Stimulated activated CD8-positive, alpha-beta memory T cell treated with anti-CD3 and anti-CD28 coated beads, Interleukin-7, amount 100 ng/mL, for 4 hours (primary cell): Measurements from ENCODE around the gene ZNF311.
"Not testable (repeated sequence)": the region's sequence is repeated elsewhere in the genome, so short reads cannot be mapped to it uniquely, and the experiment has no call there.

Source experiments
- DNase-seq, 2 donors: peaks; one replicate each; pipeline ENCODE4 v3.0.0-alpha.2; 2020; ENCODE audit warnings: low read depth in 2 of 2

ZNF311 gene

DNA sequence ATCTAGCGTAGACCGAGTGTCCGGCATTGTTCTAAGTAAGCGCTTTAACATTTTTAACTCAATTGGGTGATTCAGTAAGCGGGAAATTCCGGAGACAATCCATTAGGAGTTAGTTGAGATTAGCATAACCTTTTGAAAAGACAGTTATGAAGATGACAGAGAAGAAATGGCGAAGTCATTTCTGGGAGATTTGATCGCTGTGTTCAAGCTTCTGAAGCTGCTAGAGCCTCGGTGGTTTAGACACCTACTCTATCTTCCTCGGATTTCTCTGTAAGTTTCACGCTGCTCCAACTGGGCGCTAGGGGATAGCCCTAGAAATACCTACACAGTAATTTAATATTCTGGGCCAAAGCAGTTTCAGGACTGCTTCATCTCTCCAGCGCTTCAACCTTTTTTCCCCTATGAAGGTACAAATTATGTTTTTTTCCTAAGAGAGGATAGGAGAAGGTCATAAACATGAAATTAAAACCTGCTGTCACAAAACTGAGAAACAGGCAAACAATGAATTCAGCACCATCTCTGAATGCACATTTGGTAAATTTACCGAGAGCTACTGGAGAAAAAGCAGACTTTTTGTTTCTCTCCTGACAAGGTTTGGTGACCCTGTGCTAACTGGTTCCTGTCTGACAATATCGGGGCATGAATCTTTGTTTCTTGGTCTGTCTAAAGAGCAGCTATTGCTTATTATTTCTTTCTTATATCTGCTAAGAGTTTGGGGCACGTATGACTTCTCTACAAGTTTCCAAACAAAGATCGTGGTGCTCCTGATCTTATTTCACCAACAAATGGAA is 22.4 kb downstream of the ZNF311 start:
- no peak for DNase-seq

DNA sequence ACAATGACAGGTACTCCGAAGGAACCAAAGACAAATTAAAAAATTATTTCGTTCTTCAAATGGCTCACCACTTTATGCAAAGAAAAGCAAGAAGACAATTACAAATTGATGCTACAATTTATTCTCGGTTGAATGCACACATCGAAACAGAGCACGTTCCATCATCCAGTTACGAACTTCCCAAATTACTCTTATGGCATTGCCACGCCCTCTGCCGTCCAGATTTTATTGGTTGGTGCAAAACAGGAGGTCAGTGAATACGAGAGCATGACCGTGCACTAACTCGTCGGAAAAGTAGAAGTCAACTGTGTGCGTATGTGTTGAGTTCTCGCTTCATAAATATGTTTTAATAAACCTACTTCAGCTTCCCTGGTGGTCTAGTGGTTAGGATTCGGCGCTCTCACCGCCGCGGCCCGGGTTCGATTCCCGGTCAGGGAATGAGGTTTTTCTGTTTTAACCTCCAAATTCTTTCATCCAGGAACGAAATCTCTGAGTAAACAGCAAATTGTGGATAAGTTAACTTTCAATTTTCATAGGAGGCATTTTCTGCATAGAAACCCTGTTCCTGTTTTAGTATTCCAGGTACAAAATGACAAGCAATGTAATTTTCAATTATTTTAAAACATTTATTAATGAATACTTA is 23.2 kb downstream of the ZNF311 start:
- DNase-seq, result peak; percentile 53 to 63

- peak; percentile 52 to 61 for DNase-seq
These were observed 23.7 kb downstream of the ZNF311 start for GRCh38 chr6:28981431-28981832.

DNA sequence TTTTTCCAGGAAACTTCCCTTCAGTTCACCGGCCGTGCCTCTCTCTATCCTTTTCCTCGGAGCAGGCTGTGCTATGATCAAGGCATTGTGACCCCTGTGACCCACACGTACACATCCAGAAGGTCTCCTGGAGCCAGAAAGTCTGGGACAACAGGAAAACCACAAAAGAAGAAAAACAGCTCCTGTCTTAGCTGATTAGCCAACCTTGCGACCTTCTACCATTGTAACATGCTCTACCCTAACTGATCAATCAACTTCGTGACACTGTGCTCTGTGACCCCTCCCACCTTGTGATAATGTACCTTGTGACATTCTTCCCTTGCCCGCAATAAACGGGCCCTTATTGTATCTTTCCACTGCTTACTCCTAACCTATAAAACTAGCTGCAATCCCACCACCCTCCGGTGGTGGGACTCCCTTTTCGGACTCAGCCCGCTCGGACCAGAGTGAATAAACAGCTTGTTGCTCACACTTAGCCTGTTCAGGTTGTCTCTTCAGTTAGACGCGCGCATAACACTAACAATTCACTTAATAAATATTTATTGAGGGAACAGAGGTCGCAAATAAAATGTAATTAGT is 24.2 kb downstream of the ZNF311 start:
- no peak for DNase-seq

GRCh38 chr6:28980137-28980851 is 24.8 kb downstream of the ZNF311 start:
- DNase-seq, result no peak

- no peak for DNase-seq
These were observed 25.4 kb downstream of the ZNF311 start for GRCh38 chr6:28979679-28980078.

DNA sequence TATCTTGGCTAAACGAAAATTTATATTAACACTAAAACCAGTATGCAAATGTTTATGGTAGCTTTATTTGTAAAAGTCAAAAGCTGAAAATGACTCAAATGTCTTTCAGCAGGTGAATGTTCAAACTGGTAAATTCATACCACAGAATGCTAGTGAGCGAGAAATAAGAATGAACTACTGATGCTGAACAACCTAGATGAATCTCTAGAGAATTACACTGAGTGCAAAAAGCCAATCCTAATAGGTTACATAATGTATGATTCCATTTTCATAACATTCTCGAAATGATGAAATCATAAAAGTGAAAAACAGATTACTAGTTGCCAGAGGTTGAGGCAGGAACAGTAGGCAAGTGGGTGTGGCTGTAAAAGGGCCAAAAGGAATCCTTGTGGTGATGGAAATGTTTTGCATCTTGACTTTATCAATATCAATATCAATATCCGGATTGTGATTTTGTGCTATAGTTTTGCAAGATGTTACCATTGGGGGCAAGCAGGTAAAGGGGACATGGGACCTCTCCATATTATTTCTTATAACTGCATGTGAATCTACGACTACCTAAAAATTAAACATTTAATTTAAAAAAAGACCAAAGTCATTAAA is 26.1 kb downstream of the ZNF311 start:
- DNase-seq, result no peak

DNA sequence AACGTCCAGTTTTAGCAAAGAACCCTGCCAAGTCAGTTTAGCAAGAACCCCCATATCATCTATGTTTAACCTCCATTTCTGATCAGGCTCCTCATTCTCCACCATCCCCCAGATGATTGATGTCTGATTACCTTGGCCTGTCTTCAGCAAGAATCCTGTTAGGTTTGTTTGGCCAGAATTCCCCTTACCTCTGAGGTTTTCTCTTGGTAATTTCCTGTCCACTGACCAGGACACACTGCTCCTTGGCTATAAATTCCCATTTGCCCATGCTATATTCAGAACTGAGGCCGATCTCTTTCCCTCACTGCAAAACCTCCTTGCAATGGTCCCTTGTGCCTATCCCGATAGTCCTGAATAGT is 27.0 kb downstream of the ZNF311 start:
- no peak for DNase-seq

DNA sequence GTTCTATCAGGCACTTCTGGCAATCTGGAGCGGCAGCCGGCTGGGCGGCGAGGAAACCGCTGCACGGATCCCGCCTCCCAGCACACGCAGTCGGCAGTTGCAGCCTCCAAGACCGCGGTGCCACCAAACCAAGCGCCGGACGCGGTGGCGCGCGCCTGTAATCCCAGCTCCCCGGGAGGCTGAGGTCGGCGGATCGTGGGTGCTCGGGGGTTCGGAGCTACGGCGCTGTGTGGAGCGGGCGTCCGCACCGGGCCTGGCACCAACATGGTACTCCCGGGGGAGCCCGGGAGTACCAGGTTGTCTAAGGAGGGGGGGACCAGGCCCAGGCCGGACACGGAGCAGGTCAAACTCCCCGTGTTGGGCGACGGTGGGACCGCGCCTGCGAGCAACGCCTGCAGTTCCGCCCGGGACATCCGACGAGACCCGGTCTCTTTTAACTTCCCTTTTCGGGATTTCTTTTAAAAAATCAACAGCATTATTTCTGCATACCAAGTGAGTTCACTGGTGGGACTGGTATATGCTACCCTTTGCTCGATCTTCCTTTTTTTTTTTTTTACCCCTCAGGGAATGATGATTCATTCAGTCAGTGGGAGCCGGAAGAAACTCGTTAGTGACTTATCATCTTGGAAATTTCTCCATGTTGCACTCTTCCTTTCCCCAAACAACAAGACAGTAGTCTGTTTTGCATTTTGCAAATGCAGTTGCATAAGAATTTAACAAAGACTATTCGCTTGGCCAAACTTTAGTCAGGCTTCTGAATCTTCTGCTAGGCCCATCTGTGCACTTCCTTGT is 27.6 kb downstream of the ZNF311 start:
- no peak for DNase-seq

DNA sequence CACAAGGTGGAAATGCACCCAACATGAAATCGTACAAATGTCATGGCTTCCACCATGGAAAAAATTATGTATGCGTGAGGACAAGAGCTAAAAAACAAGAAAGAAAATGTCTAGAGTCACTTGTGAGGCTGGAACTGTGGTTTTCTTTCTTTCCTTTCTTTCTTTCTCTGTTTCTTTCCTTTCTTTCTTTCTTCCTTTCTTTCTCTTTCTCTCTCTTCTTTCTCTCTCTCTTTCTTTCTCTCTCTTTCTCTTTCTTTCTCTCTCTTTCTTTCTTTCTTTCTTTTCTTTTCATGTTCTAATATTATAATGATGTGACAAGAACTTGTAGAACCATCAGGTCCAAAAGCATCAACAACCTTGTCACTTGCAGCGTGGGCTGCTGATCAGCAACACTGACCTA is 28.4 kb downstream of the ZNF311 start:
- DNase-seq, result no peak

DNA sequence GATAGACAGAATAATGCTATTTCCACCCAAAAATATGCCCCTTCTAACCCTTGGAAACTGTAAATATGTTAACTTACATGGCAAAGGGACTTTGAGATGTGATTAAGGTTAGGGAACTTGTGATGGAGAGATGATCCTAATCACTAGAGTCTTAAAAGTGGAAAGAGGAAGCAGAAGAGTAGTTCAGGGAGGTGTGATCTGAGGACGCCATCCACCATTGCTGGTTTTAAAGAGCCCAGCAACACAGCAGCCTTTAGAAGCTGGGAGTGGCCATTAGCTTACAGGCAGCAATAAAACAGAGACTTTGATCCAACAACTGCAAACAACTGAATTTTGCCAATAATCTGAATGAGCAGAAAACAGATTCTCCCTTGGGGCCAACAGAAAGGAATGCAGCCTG is 30.6 kb downstream of the ZNF311 start:
- no peak for DNase-seq

GRCh38 chr6:28970056-28970455 is 35.1 kb downstream of the ZNF311 start:
- DNase-seq, result not testable (repeated sequence)

GRCh38 chr6:28969129-28969528 is 36.0 kb downstream of the ZNF311 start:
- no peak for DNase-seq

- DNase-seq, result no peak
These were observed 36.6 kb downstream of the ZNF311 start for GRCh38 chr6:28968476-28968875.

GRCh38 chr6:28965706-28966105 is 39.4 kb downstream of the ZNF311 start:
- DNase-seq, result no peak

DNA sequence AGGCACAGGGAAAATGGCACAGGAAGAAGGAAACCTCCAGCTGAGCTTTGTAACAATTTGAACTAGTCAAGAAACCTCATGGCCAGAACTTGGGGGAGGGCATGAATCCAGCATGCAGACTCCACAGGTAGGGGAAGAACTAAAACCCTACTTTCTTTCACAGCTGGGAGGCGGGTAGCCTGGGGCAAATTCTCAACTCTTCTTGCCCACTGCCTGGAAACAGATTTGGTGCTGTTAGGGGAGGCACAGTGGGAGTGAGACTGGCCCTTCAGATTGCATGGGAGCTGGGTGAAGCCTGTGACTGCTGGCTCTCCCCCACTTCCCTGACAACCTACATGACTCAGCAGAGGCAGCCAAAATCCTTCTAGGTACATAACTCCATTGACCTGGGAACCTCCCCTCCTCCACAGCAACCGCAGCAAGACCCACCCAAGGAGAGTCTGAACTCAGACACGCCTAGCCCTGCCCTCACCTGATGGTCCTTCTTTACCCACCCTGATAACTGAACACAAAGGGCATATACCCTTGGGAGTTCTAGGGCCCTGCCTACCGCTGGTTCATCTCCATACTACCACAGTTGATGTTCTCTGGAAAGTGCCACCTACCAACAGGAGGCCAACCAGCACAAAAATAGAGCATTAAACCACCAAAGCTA is 44.1 kb downstream of the ZNF311 start:
- DNase-seq, result no peak

GRCh38 chr6:28958561-28959243 is 46.4 kb downstream of the ZNF311 start:
- not testable (repeated sequence) for DNase-seq

GRCh38 chr6:28957795-28958314 is 47.3 kb downstream of the ZNF311 start:
- not testable (repeated sequence) for DNase-seq

GRCh38 chr6:28956331-28956730 is 48.8 kb downstream of the ZNF311 start:
- no peak for DNase-seq
